Trophoblast cell (in vitro differentiated cells and primary cell): ENCODE data around the gene MSL3B.
"Not testable (repeated sequence)": the region's sequence is repeated elsewhere in the genome, so short reads cannot be mapped to it uniquely, and the experiment has no call there.

Experiments used
- DNase-seq, 2 donors: peaks; one replicate each; pipeline ENCODE4 v3.0.0-alpha.2; 2016
- H2AFZ ChIP-seq: 2 replicates; pipeline ENCODE4 v1.6.1; 2013; ENCODE audit warnings: low read length, moderate library complexity, mild to moderate bottlenecking; ENCODE audit not compliant: insufficient read depth, poor library complexity
- H2AK5ac ChIP-seq: 2 replicates; pipeline ENCODE4 v1.6.1; 2013; ENCODE audit warnings: mild to moderate bottlenecking, low read length
- H2BK120ac ChIP-seq: 2 replicates; pipeline ENCODE4 v1.6.1; 2013; ENCODE audit warnings: low read length, mild to moderate bottlenecking, moderate library complexity; ENCODE audit not compliant: insufficient read depth, poor library complexity
- H2BK12ac ChIP-seq: 2 replicates; pipeline ENCODE4 v1.6.1; 2013; ENCODE audit warnings: mild to moderate bottlenecking, low read length, moderate library complexity
- H2BK5ac ChIP-seq: 2 replicates; pipeline ENCODE4 v1.6.1; 2013; ENCODE audit warnings: low read length, low read depth, moderate library complexity, mild to moderate bottlenecking; ENCODE audit not compliant: poor library complexity
- H3K14ac ChIP-seq: 2 replicates; pipeline ENCODE4 v1.6.1; 2013; ENCODE audit warnings: mild to moderate bottlenecking, low read length
- H3K18ac ChIP-seq: 2 replicates; pipeline ENCODE4 v1.6.1; 2013; ENCODE audit warnings: mild to moderate bottlenecking, low read length
- H3K23ac ChIP-seq: 2 replicates; pipeline ENCODE4 v1.6.1; 2013; ENCODE audit warnings: low read length
- H3K27ac ChIP-seq: 2 replicates; pipeline ENCODE4 v1.5.1; 2013; ENCODE audit warnings: low read depth, mild to moderate bottlenecking, inconsistent platforms, low read length, moderate library complexity
- H3K27me3 ChIP-seq: 2 replicates; pipeline ENCODE4 v1.6.1; 2013; ENCODE audit warnings: inconsistent platforms, mild to moderate bottlenecking, low read length, moderate library complexity; ENCODE audit not compliant: insufficient read depth
- H3K36me3 ChIP-seq, 2 experiments: 1 replicate in 1 of 2; 2 replicates in 1 of 2; pipeline ENCODE4 v1.6.1; 2013; ENCODE audit warnings: low read length in 2 of 2, mild to moderate bottlenecking in 2 of 2, moderate library complexity in 1 of 2; ENCODE audit not compliant: insufficient read depth in 2 of 2, control insufficient read depth in 1 of 2
- H3K4ac ChIP-seq: 2 replicates; pipeline ENCODE4 v1.6.1; 2013; ENCODE audit warnings: low read depth, mild to moderate bottlenecking, low read length, moderate library complexity
- H3K4me1 ChIP-seq, 2 experiments: 1 replicate in 1 of 2; 2 replicates in 1 of 2; pipeline ENCODE4 v1.6.1; 2013; ENCODE audit warnings: low read length in 2 of 2, mild to moderate bottlenecking in 2 of 2, moderate library complexity in 1 of 2; ENCODE audit not compliant: insufficient read depth in 2 of 2, control insufficient read depth in 1 of 2
- H3K4me2 ChIP-seq: 2 replicates; pipeline ENCODE4 v1.6.1; 2013; ENCODE audit warnings: inconsistent platforms, mild to moderate bottlenecking, low read length, moderate library complexity
- H3K4me3 ChIP-seq: 2 replicates; pipeline ENCODE4 v1.5.1; 2013; ENCODE audit warnings: mild to moderate bottlenecking, low read depth, low read length, inconsistent platforms
- H3K79me1 ChIP-seq: one replicate; pipeline ENCODE4 v1.6.1; 2013; ENCODE audit warnings: low read length
- H3K79me2 ChIP-seq: 2 replicates; pipeline ENCODE4 v1.6.1; 2013; ENCODE audit warnings: low read length, mild to moderate bottlenecking; ENCODE audit not compliant: control insufficient read depth, insufficient read depth, poor library complexity
- H3K9ac ChIP-seq: 2 replicates; pipeline ENCODE4 v1.6.1; 2013; ENCODE audit warnings: mild to moderate bottlenecking, low read length
- H3K9me3 ChIP-seq: 2 replicates; pipeline ENCODE4 v1.6.1; 2013; ENCODE audit warnings: low read depth, mild to moderate bottlenecking, control low read depth, inconsistent platforms, low read length; ENCODE audit not compliant: insufficient read depth
- H4K12ac ChIP-seq: 2 replicates; pipeline ENCODE4 v1.6.1; 2013; ENCODE audit warnings: low read depth, mild to moderate bottlenecking, low read length, moderate library complexity
- H4K8ac ChIP-seq: 2 replicates; pipeline ENCODE4 v1.6.1; 2013; ENCODE audit warnings: low read depth, mild to moderate bottlenecking, low read length, moderate library complexity
- H4K91ac ChIP-seq: one replicate; pipeline ENCODE4 v1.6.1; 2013; ENCODE audit warnings: low read depth, mild to moderate bottlenecking, low read length, moderate library complexity
- WGBS: extraction: QIAGEN DNeasy Blood & Tissue Kit; methylation state at CpG from one replicate; pipeline ENCODE4 v1.1.7; 2013; ENCODE audit warnings: missing lambda C conversion rate; ENCODE audit not compliant: insufficient read length, insufficient coverage; ENCODE audit errors: extremely low coverage; 5-methylcytosine and 5-hydroxymethylcytosine counted together

The MSL3B gene

DNA sequence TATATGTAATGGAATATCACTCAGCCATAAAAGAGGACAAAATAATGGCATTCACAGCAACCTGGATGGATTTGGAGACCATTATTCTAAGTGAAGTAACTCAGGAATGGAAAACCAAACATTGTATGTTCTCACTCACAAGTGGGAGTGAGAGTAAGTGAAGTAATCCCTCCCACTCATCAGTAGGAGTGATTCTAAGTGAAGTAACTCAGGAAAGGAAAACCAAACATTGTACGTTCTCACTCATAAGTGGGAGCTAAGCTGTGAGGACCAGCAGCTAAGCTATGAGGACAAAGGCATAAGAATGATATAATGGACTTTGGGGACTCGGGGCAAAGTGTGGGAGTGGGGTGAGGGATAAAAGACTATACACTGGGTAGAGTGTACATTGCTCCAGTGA is 28.1 kb upstream of the MSL3B start:
- not testable (repeated sequence) for H3K9me3 ChIP-seq, H3K4me1 ChIP-seq, H3K36me3 ChIP-seq, H3K14ac ChIP-seq, H2AFZ ChIP-seq, H3K4ac ChIP-seq, H2BK5ac ChIP-seq, H4K91ac ChIP-seq, H3K79me1 ChIP-seq, H2BK12ac ChIP-seq, H3K9ac ChIP-seq, H3K27me3 ChIP-seq, H3K27ac ChIP-seq, H3K4me2 ChIP-seq, H2BK120ac ChIP-seq, H4K8ac ChIP-seq, H3K4me3 ChIP-seq, H4K12ac ChIP-seq, H3K23ac ChIP-seq, H3K79me2 ChIP-seq, DNase-seq, H3K18ac ChIP-seq, H2AK5ac ChIP-seq
- no CpG with 5 or more reads among the region's 2 CpGs for whole genome bisulfite sequencing

GRCh38 chr2:233892793-233893192 is 24.6 kb upstream of the MSL3B start:
- no peak overlapping the region for H2BK5ac ChIP-seq
- H4K12ac ChIP-seq = no peak overlapping the region
- no peak overlapping the region for H3K4me2 ChIP-seq
- H3K4me3 ChIP-seq = no peak overlapping the region
- no peak overlapping the region for H2BK12ac ChIP-seq
- no peak overlapping the region for H2AK5ac ChIP-seq
- no peaks in the 10 kb centered on the region for H3K79me2 ChIP-seq
- no peak overlapping the region for H4K91ac ChIP-seq
- peaks cover 3% of the 10 kb centered on the region for H3K9me3 ChIP-seq
- H3K27ac ChIP-seq = no peak overlapping the region
- H2AFZ ChIP-seq = no peak overlapping the region
- no peak for DNase-seq
- no peak overlapping the region for H3K4ac ChIP-seq
- no peak overlapping the region for H3K23ac ChIP-seq
- H3K18ac ChIP-seq = no peak overlapping the region
- peaks cover 1% of the 10 kb centered on the region for H3K27me3 ChIP-seq
- H3K79me1 ChIP-seq = no peaks in the 10 kb centered on the region
- no peak overlapping the region for H4K8ac ChIP-seq
- no peak overlapping the region for H3K14ac ChIP-seq
- no peak overlapping the region for H2BK120ac ChIP-seq
- H3K36me3 ChIP-seq = no peaks in the 10 kb centered on the region
- no peak overlapping the region for H3K9ac ChIP-seq
- WGBS = no CpG with 5 or more reads among the region's 2 CpGs
- no peaks in the 10 kb centered on the region for H3K4me1 ChIP-seq

DNA sequence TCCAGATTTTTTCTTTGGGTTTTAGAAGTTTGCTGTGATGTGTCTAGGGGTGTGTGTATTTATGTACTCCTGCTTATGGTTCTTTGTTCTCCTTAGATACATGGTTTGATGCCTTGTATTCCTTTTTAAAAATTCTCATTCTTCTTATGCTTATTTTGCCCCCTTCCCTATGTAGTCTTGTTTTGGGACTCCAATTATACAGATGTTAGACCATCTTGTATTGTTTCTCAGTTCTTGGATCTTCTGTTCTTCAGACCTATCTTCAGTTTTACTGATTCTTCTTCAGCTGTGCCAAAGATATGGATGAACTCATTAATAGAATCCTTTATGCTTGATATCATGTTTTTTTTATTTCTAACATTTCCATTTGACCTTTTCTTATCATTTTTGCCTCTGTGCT is 14.2 kb upstream of the MSL3B start:
- H4K8ac ChIP-seq = no peak overlapping the region
- H3K79me2 ChIP-seq = no peaks in the 10 kb centered on the region
- H3K36me3 ChIP-seq = no peaks in the 10 kb centered on the region
- no peak overlapping the region for H2AFZ ChIP-seq
- no peaks in the 10 kb centered on the region for H3K9me3 ChIP-seq
- no peak overlapping the region for H3K4me2 ChIP-seq
- no peak overlapping the region for H3K18ac ChIP-seq
- no peak overlapping the region for H3K23ac ChIP-seq
- H3K4me3 ChIP-seq = no peak overlapping the region
- H3K4ac ChIP-seq = no peak overlapping the region
- H4K12ac ChIP-seq = no peak overlapping the region
- no peaks in the 10 kb centered on the region for H3K79me1 ChIP-seq
- H2BK5ac ChIP-seq = no peak overlapping the region
- H3K27me3 ChIP-seq = no peaks in the 10 kb centered on the region
- H2AK5ac ChIP-seq = no peak overlapping the region
- H3K14ac ChIP-seq = no peak overlapping the region
- no peak overlapping the region for H2BK12ac ChIP-seq
- no peak overlapping the region for H4K91ac ChIP-seq
- H3K27ac ChIP-seq = no peak overlapping the region
- H3K9ac ChIP-seq = no peak overlapping the region
- no peak for DNase-seq
- no peak overlapping the region for H2BK120ac ChIP-seq
- H3K4me1 ChIP-seq = no peaks in the 10 kb centered on the region

DNA sequence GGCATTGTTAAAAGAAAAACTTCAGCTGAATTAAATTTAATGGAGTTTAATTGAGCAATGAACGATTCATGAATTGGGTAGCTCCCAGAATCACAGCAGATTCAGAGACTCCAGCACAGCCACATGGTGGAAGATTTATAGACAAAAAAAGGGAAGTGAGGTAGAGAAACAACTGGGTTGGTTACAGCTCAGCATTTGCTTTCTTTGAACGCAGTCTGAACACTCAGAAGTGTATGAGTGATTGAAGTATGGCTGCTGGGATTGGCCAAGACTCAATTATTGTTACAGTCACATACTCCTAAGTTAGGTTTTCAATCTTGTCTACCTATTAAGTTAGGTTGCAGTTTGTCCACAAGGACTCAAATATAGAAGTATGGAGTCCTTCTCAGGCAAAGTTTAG is 3.9 kb upstream of the MSL3B start:
- not testable (repeated sequence) for H2AK5ac ChIP-seq, H4K8ac ChIP-seq, H3K36me3 ChIP-seq, H2AFZ ChIP-seq, H3K4ac ChIP-seq, DNase-seq, H3K79me2 ChIP-seq, H2BK5ac ChIP-seq, H3K14ac ChIP-seq, H3K27me3 ChIP-seq, H3K4me2 ChIP-seq, H3K4me3 ChIP-seq, H3K79me1 ChIP-seq, H3K9ac ChIP-seq, H4K91ac ChIP-seq, H3K27ac ChIP-seq, H3K4me1 ChIP-seq, H3K18ac ChIP-seq, H4K12ac ChIP-seq, H3K23ac ChIP-seq, H2BK120ac ChIP-seq, H2BK12ac ChIP-seq, H3K9me3 ChIP-seq
- WGBS = no CpG with 5 or more reads among the region's 2 CpGs

- H3K4ac ChIP-seq = no peak overlapping the region
- no peak overlapping the region for H3K4me2 ChIP-seq
- H3K36me3 ChIP-seq = peaks cover 1 to 3% of the 10 kb centered on the region in 2 experiments
- no peak overlapping the region for H3K18ac ChIP-seq
- no peak overlapping the region for H3K27ac ChIP-seq
- peaks cover 4% of the 10 kb centered on the region for H3K79me1 ChIP-seq
- H2BK12ac ChIP-seq = no peak overlapping the region
- no peak overlapping the region for H3K14ac ChIP-seq
- no peak overlapping the region for H2AK5ac ChIP-seq
- peaks cover 3% of the 10 kb centered on the region for H3K79me2 ChIP-seq
- no peak overlapping the region for H2BK120ac ChIP-seq
- no peak overlapping the region for H3K23ac ChIP-seq
- H3K4me3 ChIP-seq = no peak overlapping the region
- no peak overlapping the region for H4K12ac ChIP-seq
- H3K4me1 ChIP-seq = no peaks in the 10 kb centered on the region
- no peaks in the 10 kb centered on the region for H3K9me3 ChIP-seq
- no peak overlapping the region for H4K8ac ChIP-seq
- WGBS = 100% methylated on average over 1 of the region's 4 CpGs
- H2BK5ac ChIP-seq = no peak overlapping the region
- no peak overlapping the region for H2AFZ ChIP-seq
- no peaks in the 10 kb centered on the region for H3K27me3 ChIP-seq
- H3K9ac ChIP-seq = no peak overlapping the region
- DNase-seq = no peak
- no peak overlapping the region for H4K91ac ChIP-seq
These were observed 3.2 kb upstream of the MSL3B start for GRCh38 chr2:233871432-233871831.
